H9 (cell line): ENCODE results near the gene PRICKLE3. TPM values are rescaled to one million over a fixed set of nuclear protein-coding genes. Genes with fewer than 3 reads are reported as not detected.

Experiments used
- DNase-seq: peaks from one replicate; pipeline ENCODE4 v3.0.0-alpha.2; 2017
- H2AFZ ChIP-seq: one replicate; pipeline ENCODE4 v1.6.1; 2013; ENCODE audit warnings: mild to moderate bottlenecking, low read length, control low read depth, moderate library complexity
- H2AK5ac ChIP-seq: 2 replicates; pipeline ENCODE4 v1.6.1; 2013; ENCODE audit warnings: low read length, control low read depth, mixed read lengths; ENCODE audit not compliant: insufficient read length
- H2BK120ac ChIP-seq: one replicate; pipeline ENCODE4 v1.6.1; 2013; ENCODE audit warnings: low read depth, mild to moderate bottlenecking, low read length, control low read depth, inconsistent platforms; ENCODE audit not compliant: poor library complexity, severe bottlenecking
- H2BK12ac ChIP-seq: 2 replicates; pipeline ENCODE4 v1.6.1; 2013; ENCODE audit warnings: low read length, control low read depth, mixed read lengths, low read depth; ENCODE audit not compliant: insufficient read length
- H2BK15ac ChIP-seq: 2 replicates; pipeline ENCODE4 v1.6.1; 2013; ENCODE audit warnings: low read depth, low read length, control low read depth
- H2BK20ac ChIP-seq: one replicate; pipeline ENCODE4 v1.6.1; 2013; ENCODE audit warnings: low read depth, mild to moderate bottlenecking, low read length, control low read depth, inconsistent platforms; ENCODE audit not compliant: poor library complexity, severe bottlenecking
- H2BK5ac ChIP-seq: 2 replicates; pipeline ENCODE4 v1.6.1; 2013; ENCODE audit warnings: low read length, control low read depth, mixed read lengths; ENCODE audit not compliant: insufficient read length
- H3K14ac ChIP-seq: 2 replicates; pipeline ENCODE4 v1.6.1; 2013; ENCODE audit warnings: low read length, control low read depth; ENCODE audit not compliant: insufficient read depth
- H3K18ac ChIP-seq: 2 replicates; pipeline ENCODE4 v1.6.1; 2013; ENCODE audit warnings: low read depth, mild to moderate bottlenecking, mixed read lengths, low read length, control low read depth; ENCODE audit not compliant: insufficient read length
- H3K23ac ChIP-seq: 2 replicates; pipeline ENCODE4 v1.6.1; 2013; ENCODE audit warnings: low read length, control low read depth, mixed read lengths, low read depth; ENCODE audit not compliant: insufficient read length
- H3K23me2 ChIP-seq: 2 replicates; pipeline ENCODE4 v1.6.1; 2013; ENCODE audit warnings: low read depth, mild to moderate bottlenecking, mixed read lengths, low read length, control low read depth; ENCODE audit not compliant: insufficient read length, poor library complexity, severe bottlenecking
- H3K27ac ChIP-seq: 2 replicates; pipeline ENCODE4 v1.5.1; 2013; ENCODE audit warnings: low read length, control low read depth, mixed read lengths, low read depth; ENCODE audit not compliant: insufficient read length
- H3K27me3 ChIP-seq: 2 replicates; pipeline ENCODE4 v1.6.1; 2013; ENCODE audit warnings: low read length, control low read depth, inconsistent platforms; ENCODE audit not compliant: insufficient read depth
- H3K4ac ChIP-seq: 2 replicates; pipeline ENCODE4 v1.6.1; 2013; ENCODE audit warnings: low read depth, mild to moderate bottlenecking, control low read depth, inconsistent platforms, low read length, moderate library complexity
- H3K4me1 ChIP-seq: 2 replicates; pipeline ENCODE4 v1.6.1; 2013; ENCODE audit warnings: low read length, control low read depth, inconsistent platforms; ENCODE audit not compliant: insufficient read depth
- H3K4me2 ChIP-seq: 2 replicates; pipeline ENCODE4 v1.6.1; 2013; ENCODE audit warnings: low read length, control low read depth, mixed read lengths; ENCODE audit not compliant: insufficient read length, insufficient read depth
- H3K56ac ChIP-seq: 2 replicates; pipeline ENCODE4 v1.6.1; 2013; ENCODE audit warnings: low read depth, mild to moderate bottlenecking, mixed read lengths, low read length, control low read depth; ENCODE audit not compliant: insufficient read length
- H3K79me1 ChIP-seq: 2 replicates; pipeline ENCODE4 v1.6.1; 2013; ENCODE audit warnings: low read depth, mild to moderate bottlenecking, moderate library complexity, low read length, control low read depth, inconsistent platforms; ENCODE audit not compliant: insufficient read depth, poor library complexity, severe bottlenecking
- H3K79me2 ChIP-seq: 2 replicates; pipeline ENCODE4 v1.6.1; 2013; ENCODE audit warnings: low read length, control low read depth, inconsistent platforms; ENCODE audit not compliant: insufficient read depth
- H3K9ac ChIP-seq: 2 replicates; pipeline ENCODE4 v1.6.1; 2013; ENCODE audit warnings: low read length, control low read depth, mixed read lengths; ENCODE audit not compliant: insufficient read length; ENCODE audit errors: extremely low read depth
- H3K9me3 ChIP-seq: one replicate; pipeline ENCODE4 v1.6.1; 2013; ENCODE audit warnings: low read depth, low read length, inconsistent platforms; ENCODE audit not compliant: control insufficient read depth
- H3T11ph ChIP-seq: one replicate; pipeline ENCODE4 v1.6.1; 2013; ENCODE audit warnings: mild to moderate bottlenecking, low read length, control low read depth, inconsistent platforms
- H4K20me1 ChIP-seq: one replicate; pipeline ENCODE4 v1.6.1; 2013; ENCODE audit not compliant: control insufficient read depth, insufficient read length, insufficient read depth
- H4K5ac ChIP-seq: 2 replicates; pipeline ENCODE4 v1.6.1; 2013; ENCODE audit warnings: low read depth, mild to moderate bottlenecking, mixed read lengths, low read length, control low read depth; ENCODE audit not compliant: insufficient read length
- H4K8ac ChIP-seq: replicated peaks from 2 replicates; pipeline ENCODE4 v1.6.1; 2013; ENCODE audit warnings: low read length, control low read depth, mixed read lengths, low read depth; ENCODE audit not compliant: insufficient read length
- H4K91ac ChIP-seq: 2 replicates; pipeline ENCODE4 v1.6.1; 2013; ENCODE audit warnings: low read depth, mild to moderate bottlenecking, moderate library complexity, mixed read lengths, low read length, control low read depth; ENCODE audit not compliant: insufficient read length
- H3K27ac Mint-ChIP-seq, 3 experiments: 2 replicates in 2 of 3; 3 replicates in 1 of 3; pipeline ENCODE4 v1.8.0; 2020 to 2021; ENCODE audit warnings: mixed read lengths in 3 of 3, mild to moderate bottlenecking in 1 of 3, moderate library complexity in 1 of 3
- H3K27me3 Mint-ChIP-seq: 2 replicates; pipeline ENCODE4 v1.8.0; 2021; ENCODE audit warnings: low read depth, mild to moderate bottlenecking, moderate library complexity, mixed read lengths
- H3K36me3 Mint-ChIP-seq, 3 experiments: 2 replicates in 2 of 3; 3 replicates in 1 of 3; pipeline ENCODE4 v1.8.0; 2020 to 2021; ENCODE audit warnings: low read depth in 3 of 3, mixed read lengths in 3 of 3; ENCODE audit not compliant: insufficient read depth in 1 of 3
- H3K4me1 Mint-ChIP-seq, 2 experiments: 2 replicates each; pipeline ENCODE4 v1.8.0; 2020; ENCODE audit warnings: mixed read lengths in 2 of 2
- H3K4me3 Mint-ChIP-seq, 2 experiments: 2 replicates in 1 of 2; 3 replicates in 1 of 2; pipeline ENCODE4 v1.8.0; 2020 to 2021; ENCODE audit warnings: mild to moderate bottlenecking in 2 of 2, mixed read lengths in 2 of 2, moderate library complexity in 1 of 2
- H3K9me3 Mint-ChIP-seq, 2 experiments: 2 replicates in 1 of 2; 3 replicates in 1 of 2; pipeline ENCODE4 v1.8.0; 2020; ENCODE audit warnings: mild to moderate bottlenecking in 2 of 2, mixed read lengths in 2 of 2, moderate library complexity in 1 of 2
- CTCF ChIP-seq: fragments of 200-600 bp; sonication (generic); conservative IDR thresholded peaks from 3 replicates; pipeline ENCODE4 v1.8.0; 2021; ENCODE audit warnings: antibody characterized with exemption, mild to moderate bottlenecking
- WGBS: extraction: QIAGEN DNeasy Blood & Tissue Kit; methylation state at CpG from one replicate; pipeline ENCODE4 v1.1.7; 2013; ENCODE audit warnings: missing lambda C conversion rate, low lambda C conversion rate, mixed read lengths; ENCODE audit not compliant: insufficient read length; ENCODE audit errors: extremely low coverage; 5-methylcytosine and 5-hydroxymethylcytosine counted together
- long read RNA-seq: library from polyadenylated mRNA; unstranded; transcript quantifications from one replicate; pipeline ENCODE4 v2.0.0, GENCODE V29; 2020
- total RNA-seq: library from RNA; stranded (reverse); gene quantifications from 2 replicates; pipeline ENCODE4 v1.2.1, GENCODE V29; 2021

PRICKLE3 gene, protein sequence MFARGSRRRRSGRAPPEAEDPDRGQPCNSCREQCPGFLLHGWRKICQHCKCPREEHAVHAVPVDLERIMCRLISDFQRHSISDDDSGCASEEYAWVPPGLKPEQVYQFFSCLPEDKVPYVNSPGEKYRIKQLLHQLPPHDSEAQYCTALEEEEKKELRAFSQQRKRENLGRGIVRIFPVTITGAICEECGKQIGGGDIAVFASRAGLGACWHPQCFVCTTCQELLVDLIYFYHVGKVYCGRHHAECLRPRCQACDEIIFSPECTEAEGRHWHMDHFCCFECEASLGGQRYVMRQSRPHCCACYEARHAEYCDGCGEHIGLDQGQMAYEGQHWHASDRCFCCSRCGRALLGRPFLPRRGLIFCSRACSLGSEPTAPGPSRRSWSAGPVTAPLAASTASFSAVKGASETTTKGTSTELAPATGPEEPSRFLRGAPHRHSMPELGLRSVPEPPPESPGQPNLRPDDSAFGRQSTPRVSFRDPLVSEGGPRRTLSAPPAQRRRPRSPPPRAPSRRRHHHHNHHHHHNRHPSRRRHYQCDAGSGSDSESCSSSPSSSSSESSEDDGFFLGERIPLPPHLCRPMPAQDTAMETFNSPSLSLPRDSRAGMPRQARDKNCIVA
- 9.7 and 12.2 TPM in 2 replicates for total RNA-seq
- long read RNA-seq, transcript PRICKLE3-206 (9 exons, 2,062 nt) = major isoform, 30 of 49 reads
- long read RNA-seq, partial matches to known transcripts = 2 of 49 reads
- long read RNA-seq, other reads (novel, unspliced or antisense) = 14 of 49 reads

- no peak within 1 kb of the TSS for H2BK15ac ChIP-seq
- Mint-ChIP-seq H3K4me1 (peaks cover 10 to 32% of the 10 kb centered on the region in 2 experiments), H3K27me3 (peaks cover 2% of the 10 kb centered on the region), H3K36me3 (peaks cover 12 to 23% (median 12%) of the 10 kb centered on the region in 3 experiments; a peak in 6 of 7 replicates), H3K27ac (peak within 1 kb of the TSS in 2 of 3 experiments; percentile 78 to 97; a peak in 4 of 7 replicates), H3K9me3 (peaks cover 68 to 74% of the 10 kb centered on the region in 2 experiments), H3K4me3 (peak within 1 kb of the TSS; percentile 69 to 84)
- H3K18ac ChIP-seq = no peak within 1 kb of the TSS
- H3T11ph ChIP-seq = no peak within 1 kb of the TSS
- H3K79me2 ChIP-seq = no peaks in the 10 kb centered on the region
- H2AFZ ChIP-seq = no peak within 1 kb of the TSS
- H3K4ac ChIP-seq = no peak within 1 kb of the TSS
- no peak within 1 kb of the TSS for H2BK5ac ChIP-seq
- no peak within 1 kb of the TSS for H3K9ac ChIP-seq
- H3K27me3 ChIP-seq = no peaks in the 10 kb centered on the region
- H3K27ac ChIP-seq = no peak within 1 kb of the TSS
- no peak within 1 kb of the TSS for H4K8ac ChIP-seq
- no peak within 1 kb of the TSS for H3K14ac ChIP-seq
- no peak within 1 kb of the TSS for H2AK5ac ChIP-seq
- no peak within 1 kb of the TSS for H2BK12ac ChIP-seq
- no peaks in the 10 kb centered on the region for H3K4me1 ChIP-seq
- H3K23me2 ChIP-seq = peaks cover 15% of the 10 kb centered on the region
- no CpG with 5 or more reads among the region's 62 CpGs for WGBS
- H3K56ac ChIP-seq = no peak within 1 kb of the TSS
- H4K5ac ChIP-seq = no peak within 1 kb of the TSS
- peak within 1 kb of the TSS; percentile 66 for H3K4me2 ChIP-seq
- DNase-seq = peak; percentile 84
- H3K9me3 ChIP-seq = peaks cover 13% of the 10 kb centered on the region
- H3K79me1 ChIP-seq = no peaks in the 10 kb centered on the region
- TF ChIP-seq CTCF = peak; percentile 54; the same call in 2 of the 3 replicates
- H4K20me1 ChIP-seq = no peaks in the 10 kb centered on the region
- H4K91ac ChIP-seq = no peak within 1 kb of the TSS
- H3K23ac ChIP-seq = no peak within 1 kb of the TSS
- no peak within 1 kb of the TSS for H2BK120ac ChIP-seq
- H2BK20ac ChIP-seq = no peak within 1 kb of the TSS
These were observed at the start of gene PRICKLE3 for GRCh38 chrX:49186125-49187027. Gene PRICKLE3, minus strand, starts transcription at chrX:49186373. Its CDS starts 76 bp downstream, at chrX:49186297.
